ENCODE results near the gene KIF16B. TPM values are rescaled to one million over a fixed set of nuclear protein-coding genes. Genes with fewer than 3 reads are reported as not detected.
"Not testable (repeated sequence)": the region's sequence is repeated elsewhere in the genome, so short reads cannot be mapped to it uniquely, and the experiment has no call there.

Gene KIF16B
- total and polyA plus RNA-seq, 4 donors = 5.1 to 19.7 (median 8.4) TPM

GRCh38 chr20:16441546-16442164, 131.6 kb downstream of the KIF16B start:
- 97% methylated on average over 2 of the region's 2 CpGs for WGBS
- H3K27me3 ChIP-seq (ENCODE audit: control insufficient read depth in 4 of 4, insufficient read depth in 4 of 4, low read length in 3 of 4) = no peaks in the 10 kb centered on the region
- H3K9ac ChIP-seq (ENCODE audit: low read depth in 1 of 2, low read length in 2 of 2) = no peak overlapping the region
- no peaks in the 10 kb centered on the region for H3K4me1 ChIP-seq (ENCODE audit: control insufficient read depth in 4 of 4, insufficient read depth in 4 of 4, low read length in 3 of 4)
- TF ChIP-seq YY1 (IDR thresholded peaks at IDR 0.05) (no peak), HNF4G (IDR thresholded peaks at IDR 0.05) (no peak), RAD21 (IDR thresholded peaks at IDR 0.05) (no peak), ATF3 (IDR thresholded peaks at IDR 0.05) (no peak)
- no peak for DNase-seq (ENCODE audit: low spot score)
- no peaks in the 10 kb centered on the region for H3K36me3 ChIP-seq (ENCODE audit: control insufficient read depth in 4 of 4, insufficient read depth in 3 of 4, low read depth in 1 of 4, low read length in 3 of 4)
- no peak overlapping the region for H3K27ac ChIP-seq (ENCODE audit: low read depth in 1 of 2, low read length in 2 of 2)
- no peaks in the 10 kb centered on the region for H3K9me3 ChIP-seq (ENCODE audit: control insufficient read depth in 4 of 4, low read length in 3 of 4)
- H3K4me3 ChIP-seq (ENCODE audit: low read depth in 1 of 3, low read length in 3 of 3) = no peak overlapping the region

- no peaks in the 10 kb centered on the region for H3K9me3 ChIP-seq (ENCODE audit: control insufficient read depth in 4 of 4, low read length in 3 of 4)
- H3K9ac ChIP-seq (ENCODE audit: low read depth in 1 of 2, low read length in 2 of 2) = no peak overlapping the region
- 95% methylated on average over 4 of the region's 4 CpGs for WGBS
- no peak for DNase-seq (ENCODE audit: low spot score)
- H3K27ac ChIP-seq (ENCODE audit: low read depth in 1 of 2, low read length in 2 of 2) = no peak overlapping the region
- no peaks in the 10 kb centered on the region for H3K36me3 ChIP-seq (ENCODE audit: control insufficient read depth in 4 of 4, insufficient read depth in 3 of 4, low read depth in 1 of 4, low read length in 3 of 4)
- H3K27me3 ChIP-seq (ENCODE audit: control insufficient read depth in 4 of 4, insufficient read depth in 4 of 4, low read length in 3 of 4) = no peaks in the 10 kb centered on the region
- no peaks in the 10 kb centered on the region for H3K4me1 ChIP-seq (ENCODE audit: control insufficient read depth in 4 of 4, insufficient read depth in 4 of 4, low read length in 3 of 4)
- no peak overlapping the region for H3K4me3 ChIP-seq (ENCODE audit: low read depth in 1 of 3, low read length in 3 of 3)
- TF ChIP-seq CTCF (IDR thresholded peaks at IDR 0.05; ENCODE audit: low read depth, low read length, missing input control) (no peak), YY1 (IDR thresholded peaks at IDR 0.05) (no peak), NR2F2 (IDR thresholded peaks at IDR 0.05) (no peak), ZBTB33 (IDR thresholded peaks at IDR 0.05) (no peak), RXRA (IDR thresholded peaks at IDR 0.05) (no peak), TAF1 (conservative IDR thresholded peaks at IDR 0.05) (no peak), MAX (IDR thresholded peaks at IDR 0.05) (no peak), REST (IDR thresholded peaks at IDR 0.05) (no peak), JUND (IDR thresholded peaks at IDR 0.05) (no peak), GABPA (IDR thresholded peaks at IDR 0.05 in 1 of 2, conservative IDR thresholded peaks at IDR 0.05 in 1 of 2) (no peak), EGR1 (IDR thresholded peaks at IDR 0.05; ENCODE audit: low read depth in 2 of 2) (no peak), RAD21 (IDR thresholded peaks at IDR 0.05) (no peak), FOXA2 (IDR thresholded peaks at IDR 0.05) (no peak), HNF4A (conservative IDR thresholded peaks at IDR 0.05) (no peak), HNF4G (IDR thresholded peaks at IDR 0.05) (no peak), FOXA1 (IDR thresholded peaks at IDR 0.05) (no peak), ATF3 (IDR thresholded peaks at IDR 0.05) (no peak)
Observed at GRCh38 chr20:16440686-16441085, 132.6 kb downstream of the KIF16B start.

GRCh38 chr20:16439540-16439939, 133.7 kb downstream of the KIF16B start:
- not testable (repeated sequence) for H3K9me3 ChIP-seq (ENCODE audit: control insufficient read depth in 4 of 4, low read length in 3 of 4); H3K4me3 ChIP-seq (ENCODE audit: low read depth in 1 of 3, low read length in 3 of 3); H3K9ac ChIP-seq (ENCODE audit: low read depth in 1 of 2, low read length in 2 of 2); DNase-seq (ENCODE audit: low spot score); H3K4me1 ChIP-seq (ENCODE audit: control insufficient read depth in 4 of 4, insufficient read depth in 4 of 4, low read length in 3 of 4); H3K27me3 ChIP-seq (ENCODE audit: control insufficient read depth in 4 of 4, insufficient read depth in 4 of 4, low read length in 3 of 4); H3K36me3 ChIP-seq (ENCODE audit: control insufficient read depth in 4 of 4, insufficient read depth in 3 of 4, low read depth in 1 of 4, low read length in 3 of 4); H3K27ac ChIP-seq (ENCODE audit: low read depth in 1 of 2, low read length in 2 of 2)
- 96% methylated on average over 5 of the region's 5 CpGs for WGBS

Measured in liver (tissue), 9 donors.